Right renal pelvis (tissue), 4 donors: ENCODE results near the gene IQCE. TPM values are rescaled to one million over a fixed set of nuclear protein-coding genes. Genes with fewer than 3 reads are reported as not detected.

Source experiments
- DNase-seq, 4 donors: peaks; one replicate each; pipeline ENCODE4 v3.0.0-alpha.2; 2013; ENCODE audit warnings: low read depth in 4 of 4, low spot score in 3 of 4, missing footprints in 1 of 4
- polyA plus RNA-seq, 4 donors: library from polyadenylated mRNA; unstranded; fragments of 120-200 nt; gene quantifications; one replicate each; pipeline ENCODE4 v1.2.1, GENCODE V29; 2013; ENCODE audit not compliant: insufficient read length in 4 of 4

IQCE gene
- polyA plus RNA-seq, 4 donors: 19.0 to 23.4 (median 22.4) TPM

DNA sequence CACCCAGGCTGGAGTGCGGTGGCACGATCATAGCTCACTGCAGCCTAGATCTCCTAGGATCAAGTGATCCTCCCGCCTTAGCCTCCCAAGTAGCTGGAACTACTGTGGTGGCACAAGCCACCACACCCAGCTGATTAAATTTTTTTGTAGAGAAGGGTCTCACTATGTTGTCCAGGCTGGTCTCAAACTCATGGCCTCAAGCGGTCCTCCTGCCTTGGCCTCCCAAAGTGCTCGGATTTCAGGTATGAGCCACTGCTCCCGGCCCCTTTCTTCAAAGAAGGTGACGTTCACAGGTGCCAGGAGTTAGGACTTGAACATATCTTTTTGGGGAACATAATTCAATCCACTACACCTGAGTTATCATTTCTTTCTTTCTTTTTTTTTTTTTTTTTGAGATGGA, 70.1 kb downstream of the IQCE start:
- DNase-seq: no peak

DNA sequence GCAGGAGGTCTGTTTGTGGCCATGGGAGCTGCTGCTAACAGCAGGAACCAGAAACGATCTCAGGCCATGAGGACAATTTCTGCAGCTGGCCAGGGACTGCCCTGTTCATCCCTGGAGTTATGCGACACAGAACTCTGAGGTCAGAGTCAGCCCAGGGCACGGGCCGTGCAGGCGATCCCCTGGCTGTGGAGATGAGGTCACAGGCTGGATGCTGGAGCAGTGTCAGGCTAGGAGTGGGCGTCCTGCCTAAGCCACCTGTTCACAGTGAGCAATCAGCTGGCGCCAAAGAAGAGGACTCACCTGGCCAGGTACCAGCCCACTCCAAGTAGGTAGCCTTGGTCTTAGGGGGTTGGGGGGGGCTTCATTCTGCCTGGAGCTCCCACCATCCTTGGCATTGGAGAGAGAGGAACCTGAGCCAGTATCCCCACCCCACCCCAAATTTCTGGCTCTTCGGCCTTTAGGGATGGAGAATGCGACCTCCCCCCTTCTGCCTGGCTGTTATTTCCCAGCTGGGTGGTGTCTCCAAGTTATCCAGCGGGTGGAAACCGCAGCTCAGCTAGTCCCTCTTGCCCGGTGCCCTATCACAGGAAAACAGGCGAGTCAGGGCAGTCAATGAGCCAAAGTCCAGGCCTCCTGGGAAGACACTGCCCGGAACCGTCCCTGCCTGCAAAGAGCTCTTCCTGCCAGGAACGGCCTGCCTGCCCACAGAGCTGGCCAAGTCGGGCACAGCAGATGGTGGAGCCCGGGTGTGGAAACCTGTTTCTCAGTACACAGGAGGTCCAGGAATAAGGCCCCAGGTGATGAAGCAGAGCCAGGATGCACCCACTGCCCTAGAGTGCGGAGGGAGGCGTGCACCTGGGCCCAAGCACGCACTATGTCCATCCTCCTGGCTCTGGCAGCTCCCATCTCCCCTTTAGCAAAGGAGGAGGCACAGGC, 71.2 kb downstream of the IQCE start:
- DNase-seq: no peak

DNA sequence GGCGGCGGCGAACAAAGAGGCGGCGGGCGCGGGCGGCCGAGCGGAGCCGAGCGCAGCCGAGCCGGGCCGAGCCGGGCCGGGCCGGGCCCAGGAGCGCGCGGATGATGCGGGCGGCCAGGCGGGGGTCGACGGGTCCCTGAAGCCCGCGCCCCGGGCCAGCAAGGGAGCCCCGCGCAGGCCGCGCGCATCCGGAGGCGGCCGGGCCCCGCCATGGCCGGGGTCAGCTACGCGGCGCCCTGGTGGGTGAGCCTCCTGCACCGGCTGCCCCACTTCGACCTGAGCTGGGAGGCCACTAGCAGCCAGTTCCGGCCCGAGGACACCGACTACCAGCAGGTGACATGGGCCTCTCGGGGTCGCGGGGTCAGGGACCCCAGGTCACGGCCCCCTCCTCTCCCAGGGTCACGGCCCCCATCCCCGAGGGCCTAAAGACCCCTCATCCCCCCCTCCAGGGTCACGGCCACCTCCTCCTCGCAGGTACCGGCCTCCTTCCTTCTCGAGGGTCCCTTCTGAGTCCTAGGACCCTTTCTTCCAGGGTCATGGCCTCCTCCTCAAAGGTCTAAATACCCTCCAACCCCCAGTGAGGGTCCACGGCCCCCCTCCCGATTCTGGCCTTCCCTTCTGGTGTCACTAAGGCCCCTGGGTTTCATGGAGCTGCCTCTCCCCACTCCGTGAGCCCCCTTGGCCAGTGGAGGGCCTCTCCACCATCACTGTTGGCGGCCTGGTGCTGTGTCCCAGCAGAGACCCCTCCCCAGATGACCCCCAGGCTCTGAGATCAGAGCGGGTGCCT, 73.4 kb downstream of the IQCE start, which contains the start of gene TTYH3:
TTYH3 (plus strand) TSS at position 41 of the 787 bp plus-strand sequence; CDS start at position 211, 170 bp downstream.
- no peak for DNase-seq

DNA sequence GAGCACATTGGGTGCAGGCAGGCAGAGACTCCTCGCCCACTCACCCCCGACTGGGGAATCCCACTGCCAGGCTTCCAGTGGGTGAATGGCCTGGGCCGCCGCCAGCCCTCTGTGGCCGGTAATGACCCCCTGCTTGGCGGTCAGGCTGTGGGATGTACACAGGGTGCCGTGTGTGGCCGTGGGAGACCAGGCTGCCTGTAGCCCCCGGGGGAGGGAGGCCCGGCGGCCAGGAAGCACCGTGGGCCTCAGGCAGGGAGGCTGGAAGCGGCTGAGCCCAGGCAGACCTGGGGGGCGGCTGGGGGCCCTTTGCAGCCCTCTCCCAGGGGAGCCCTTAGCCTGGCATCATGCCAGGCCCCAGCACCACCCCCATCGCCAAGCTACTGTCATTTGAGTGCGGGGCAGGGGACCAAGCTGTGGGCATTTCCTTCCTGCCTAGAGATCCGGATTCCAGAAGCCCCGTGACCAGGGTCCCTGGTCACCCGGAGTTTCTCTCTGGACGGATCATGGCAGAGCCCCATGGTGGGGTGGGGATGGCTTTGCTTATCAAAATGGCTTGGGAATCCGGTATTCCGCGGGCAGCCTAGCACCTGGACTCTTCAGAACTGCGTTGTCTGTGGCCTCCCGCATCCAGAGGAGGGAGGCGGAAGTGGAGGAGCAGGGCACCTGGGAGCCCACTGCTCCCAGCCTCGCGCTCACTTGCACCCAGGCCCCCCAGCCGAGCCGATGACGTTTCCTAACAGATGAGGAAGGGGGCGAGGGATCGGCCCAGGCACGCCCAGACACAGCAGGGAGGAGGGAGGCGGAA, 74.2 kb downstream of the IQCE start:
- DNase-seq: no peak

DNA sequence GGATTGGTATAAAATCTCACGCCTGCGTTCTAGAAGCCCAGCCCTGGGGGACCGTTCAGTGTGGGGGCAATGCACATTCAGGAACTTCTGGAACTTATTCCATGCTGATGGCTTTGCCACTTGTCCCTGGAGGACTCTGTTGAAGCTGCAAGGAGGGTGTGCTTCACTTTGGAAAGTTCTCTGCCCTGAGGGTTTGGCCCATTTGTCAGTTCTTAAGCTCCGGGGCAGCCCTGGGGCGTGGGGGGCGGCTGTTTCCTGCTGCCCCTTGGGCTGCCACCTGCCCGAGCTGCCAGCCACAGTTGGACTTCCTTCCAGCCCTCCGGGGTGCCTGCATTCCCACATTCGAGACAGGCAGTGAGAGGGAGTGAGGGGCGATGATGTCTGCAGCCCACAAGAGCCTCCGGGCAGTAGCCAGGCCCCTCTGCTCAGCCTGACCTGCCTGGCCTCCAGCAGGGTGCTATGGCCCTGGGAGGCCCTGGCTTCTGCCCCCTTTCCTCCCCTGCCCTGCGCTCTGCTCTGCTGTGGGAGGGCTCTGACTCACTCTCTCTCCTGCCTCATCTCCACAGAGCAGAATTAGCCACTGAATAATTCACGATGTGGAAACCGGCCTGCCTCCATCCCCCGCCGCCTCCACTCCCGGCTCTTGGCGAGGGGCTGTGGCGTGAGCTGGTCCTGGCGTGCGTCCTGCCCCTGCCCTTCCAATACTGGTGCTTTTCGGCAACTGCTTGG, 74.9 kb downstream of the IQCE start:
- DNase-seq: no peak

DNA sequence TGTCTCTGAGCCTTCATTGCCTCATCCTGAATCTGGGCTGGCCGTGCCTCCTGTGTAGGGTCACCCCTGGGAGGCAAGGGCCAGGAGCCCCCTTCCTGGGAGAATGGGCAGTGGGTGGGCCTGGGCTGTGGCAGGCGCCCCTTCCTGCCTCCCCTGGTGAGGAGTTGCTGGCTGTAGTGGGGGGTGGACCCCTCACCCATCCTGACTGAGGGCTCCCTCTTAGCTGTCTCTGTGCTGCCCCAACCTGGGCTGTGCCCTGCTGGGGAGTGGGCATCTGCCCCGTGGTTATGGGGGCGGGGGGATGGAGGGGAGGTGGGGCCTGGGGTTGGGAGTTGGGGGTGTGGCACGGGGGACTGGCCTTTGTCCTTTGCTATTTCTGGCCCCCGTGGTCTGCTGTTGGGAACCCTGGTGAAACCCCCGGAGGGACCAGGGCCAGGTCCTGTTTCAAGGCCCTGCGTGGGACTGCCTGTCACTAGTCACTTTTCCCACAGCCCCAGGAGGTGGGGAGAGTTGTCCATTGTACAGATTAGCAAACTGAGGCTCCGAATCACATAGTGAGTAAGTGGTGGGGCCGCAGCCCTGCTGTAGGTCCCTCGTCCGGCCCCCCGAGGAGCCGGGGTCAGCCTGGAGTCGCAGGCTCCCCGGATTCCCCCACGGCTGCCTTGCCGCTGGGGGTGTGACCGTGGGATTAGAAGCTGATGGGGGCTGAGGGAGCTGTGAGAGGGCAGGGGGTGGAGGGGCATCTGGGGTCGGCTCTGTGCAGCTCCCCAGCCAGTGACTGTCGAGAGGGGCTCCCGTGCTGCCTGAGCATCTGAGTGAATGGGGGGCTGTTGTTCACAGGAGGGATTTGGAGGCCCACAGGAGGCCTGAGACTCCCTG, 75.7 kb downstream of the IQCE start:
- no peak for DNase-seq

DNA sequence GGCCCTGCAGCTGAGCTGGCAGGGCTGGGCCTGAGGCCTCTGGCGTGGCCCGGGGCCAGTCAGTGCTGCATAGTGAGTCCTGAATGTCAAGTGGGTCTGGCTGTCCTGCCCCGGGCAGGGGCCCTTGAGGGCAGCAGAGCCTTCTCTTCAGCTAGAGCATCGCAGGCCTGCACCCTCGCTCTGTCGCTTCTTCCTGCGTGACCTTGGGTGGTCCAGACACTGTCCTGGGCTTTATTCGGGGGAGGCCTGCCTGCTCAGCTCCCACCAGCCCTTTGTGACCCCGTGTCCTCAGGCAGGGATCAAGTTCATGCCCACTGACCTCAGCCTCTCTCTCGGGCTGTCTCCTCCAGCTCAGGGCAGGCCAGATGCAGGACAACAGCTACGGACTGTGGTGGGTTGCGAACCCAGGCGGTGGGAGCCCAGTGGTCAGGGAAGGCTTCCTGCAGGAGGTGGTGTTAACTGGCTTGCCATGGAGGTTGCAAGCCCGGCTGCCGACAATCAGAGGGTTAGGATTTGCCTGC, 76.4 kb downstream of the IQCE start:
- DNase-seq: no peak

DNA sequence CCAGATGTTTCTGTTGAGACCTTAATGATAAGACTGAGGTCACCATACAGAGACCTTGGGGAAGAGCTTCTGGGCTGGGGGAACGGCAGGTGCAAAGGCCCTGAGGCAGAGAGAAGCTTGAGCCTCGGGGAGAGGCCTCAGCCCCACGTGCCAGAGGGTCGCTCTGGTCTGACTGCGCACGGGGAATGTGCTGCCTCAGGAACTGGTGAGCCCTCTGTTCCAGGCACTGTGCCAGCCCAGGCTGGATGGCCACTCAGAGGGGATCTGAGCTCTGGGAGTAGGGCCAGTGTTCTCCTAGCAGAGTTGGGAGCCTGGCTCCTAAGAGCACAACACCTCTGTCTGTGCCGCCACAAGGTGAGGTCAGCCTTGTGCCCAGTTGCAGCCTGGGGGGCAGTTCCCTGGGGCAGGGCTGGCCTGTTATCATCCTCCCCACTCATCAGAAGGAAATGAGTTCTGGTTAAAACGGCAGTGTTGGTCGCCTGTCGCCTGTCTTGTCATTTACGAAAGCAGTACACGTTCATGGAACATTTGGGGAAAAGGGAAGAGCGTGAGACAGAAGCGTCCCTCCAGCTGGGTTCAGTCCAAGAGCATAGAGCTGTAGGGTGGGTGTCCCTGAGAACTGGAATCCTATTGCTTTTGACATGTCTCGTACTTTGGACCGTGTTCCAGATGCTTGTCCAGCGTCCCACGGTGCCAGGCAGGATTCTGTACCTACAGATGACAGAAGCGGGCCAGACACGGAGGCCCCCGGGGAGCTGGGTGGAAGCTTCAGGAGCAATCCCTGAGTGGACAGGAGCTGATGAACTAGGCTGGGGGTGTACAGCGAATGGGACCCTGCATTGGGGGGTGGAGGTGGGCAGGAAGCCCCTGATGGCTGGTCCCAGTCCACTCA, 77.3 kb downstream of the IQCE start:
- no peak for DNase-seq

DNA sequence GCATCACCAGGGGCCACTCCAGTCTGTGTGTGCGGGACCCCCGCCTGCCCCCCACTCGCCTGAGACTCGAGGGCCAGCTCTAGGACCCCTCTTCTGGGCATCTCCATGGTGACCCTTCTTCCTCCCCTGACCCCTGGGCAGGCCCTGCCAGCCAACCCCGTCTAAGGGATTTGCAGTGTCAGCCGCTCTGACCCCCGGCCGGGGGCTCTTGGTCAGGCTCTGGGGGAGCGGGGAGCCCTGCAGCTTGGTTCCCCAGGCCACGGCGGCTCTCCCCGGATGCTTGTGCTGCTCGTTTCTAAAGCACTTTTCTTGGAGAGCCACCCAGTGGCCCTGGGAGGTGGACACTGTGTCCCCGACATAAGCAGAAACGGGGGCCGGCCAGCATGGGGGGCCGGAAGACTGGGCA, 78.3 kb downstream of the IQCE start:
- DNase-seq: no peak

DNA sequence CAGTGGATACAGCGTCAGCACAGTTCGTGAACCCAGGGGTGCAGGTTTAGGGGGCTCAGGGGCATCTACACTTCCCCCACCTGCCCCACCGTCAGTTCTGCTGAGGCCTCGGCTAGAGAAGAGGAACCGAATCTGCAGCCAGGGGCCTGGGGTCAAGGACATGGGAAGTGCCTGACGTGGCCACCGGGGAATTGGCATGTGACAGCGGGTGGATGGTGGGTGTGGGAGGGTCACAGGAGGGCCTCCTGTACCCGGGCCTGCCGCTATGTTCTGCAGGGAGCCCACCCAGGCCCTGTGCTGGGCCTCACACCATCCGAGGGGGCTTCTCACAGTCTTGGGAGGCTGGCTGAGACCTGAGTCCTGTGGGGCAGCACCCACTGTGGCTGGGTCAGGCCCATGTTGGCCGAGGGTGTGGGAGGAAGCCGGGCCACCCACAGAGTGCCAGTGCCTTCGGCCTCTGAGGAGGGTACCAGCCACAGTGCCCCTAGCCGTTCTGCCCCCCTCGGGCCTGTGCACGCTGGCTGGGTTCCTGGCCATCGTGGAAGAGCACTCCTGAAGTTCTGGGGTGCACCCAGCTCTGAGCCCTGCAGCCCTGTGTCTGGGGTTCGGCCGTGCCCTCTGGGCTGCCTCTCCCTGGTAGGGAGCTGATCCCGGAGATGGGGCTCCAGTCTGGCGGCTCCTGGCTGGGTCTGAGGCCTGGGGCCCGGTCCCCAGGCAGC, 78.9 kb downstream of the IQCE start:
- no peak for DNase-seq

DNA sequence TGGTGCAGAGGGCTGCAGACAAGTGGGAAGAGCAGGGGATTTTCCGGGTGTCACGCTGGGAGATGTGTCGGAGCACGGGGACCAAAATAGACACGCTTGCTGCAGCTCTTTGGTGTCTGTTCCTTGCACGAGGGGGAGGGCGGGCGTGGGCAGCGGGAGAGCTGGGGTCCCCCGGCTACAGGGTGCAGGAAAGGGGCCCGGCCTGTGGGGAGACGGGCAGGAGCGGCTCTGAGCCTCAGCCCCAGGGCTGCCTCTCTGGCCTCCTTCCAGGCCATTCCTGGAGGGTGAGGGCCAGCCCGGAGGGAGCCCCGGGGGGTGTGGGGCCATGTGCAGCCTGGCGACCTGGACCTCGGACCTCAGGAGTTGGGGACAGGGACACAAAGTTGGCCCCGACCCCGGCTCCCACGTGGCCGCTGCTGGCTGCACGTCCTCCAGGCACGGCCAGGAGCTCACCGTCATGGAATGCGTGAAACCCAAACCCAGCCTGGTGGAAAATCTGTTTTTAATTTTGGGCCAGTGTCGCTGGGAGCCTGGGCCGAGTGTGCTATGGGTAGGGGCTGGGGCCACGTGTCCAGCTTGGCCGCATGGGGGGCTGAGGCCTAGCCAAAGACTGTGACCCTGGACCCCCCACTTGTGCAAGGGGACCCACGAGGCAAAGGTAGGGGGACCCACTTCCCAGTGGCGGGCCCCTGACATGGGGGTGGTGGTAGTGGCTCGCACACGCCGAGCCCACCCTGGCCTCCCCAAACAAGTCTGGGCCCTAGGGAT, 79.6 kb downstream of the IQCE start:
- DNase-seq: no peak

DNA sequence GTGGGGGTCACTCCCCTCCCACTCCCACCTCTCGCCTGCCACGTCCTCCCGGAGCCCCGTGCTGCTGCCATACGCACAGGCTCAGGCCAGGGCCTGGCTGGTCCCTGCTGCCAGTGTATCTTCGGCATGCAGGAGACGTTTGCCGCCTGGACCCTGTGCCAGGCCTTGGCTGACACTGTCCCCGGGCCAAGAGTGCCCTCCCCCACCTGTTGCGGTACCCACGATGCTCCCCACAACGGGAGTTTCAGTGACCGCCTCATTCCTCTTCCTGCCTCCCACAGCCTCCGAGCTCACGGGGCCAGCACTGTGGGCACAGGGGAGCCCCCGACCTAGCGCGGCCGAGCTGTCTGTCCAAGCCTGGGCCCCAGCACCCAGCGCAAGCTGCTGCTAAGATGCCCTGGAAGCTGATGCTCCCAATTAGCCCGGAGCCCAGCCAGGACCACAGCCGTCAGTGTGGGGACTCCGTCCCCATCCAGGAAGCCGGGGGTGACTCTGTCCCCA, 80.5 kb downstream of the IQCE start:
- no peak for DNase-seq

DNA sequence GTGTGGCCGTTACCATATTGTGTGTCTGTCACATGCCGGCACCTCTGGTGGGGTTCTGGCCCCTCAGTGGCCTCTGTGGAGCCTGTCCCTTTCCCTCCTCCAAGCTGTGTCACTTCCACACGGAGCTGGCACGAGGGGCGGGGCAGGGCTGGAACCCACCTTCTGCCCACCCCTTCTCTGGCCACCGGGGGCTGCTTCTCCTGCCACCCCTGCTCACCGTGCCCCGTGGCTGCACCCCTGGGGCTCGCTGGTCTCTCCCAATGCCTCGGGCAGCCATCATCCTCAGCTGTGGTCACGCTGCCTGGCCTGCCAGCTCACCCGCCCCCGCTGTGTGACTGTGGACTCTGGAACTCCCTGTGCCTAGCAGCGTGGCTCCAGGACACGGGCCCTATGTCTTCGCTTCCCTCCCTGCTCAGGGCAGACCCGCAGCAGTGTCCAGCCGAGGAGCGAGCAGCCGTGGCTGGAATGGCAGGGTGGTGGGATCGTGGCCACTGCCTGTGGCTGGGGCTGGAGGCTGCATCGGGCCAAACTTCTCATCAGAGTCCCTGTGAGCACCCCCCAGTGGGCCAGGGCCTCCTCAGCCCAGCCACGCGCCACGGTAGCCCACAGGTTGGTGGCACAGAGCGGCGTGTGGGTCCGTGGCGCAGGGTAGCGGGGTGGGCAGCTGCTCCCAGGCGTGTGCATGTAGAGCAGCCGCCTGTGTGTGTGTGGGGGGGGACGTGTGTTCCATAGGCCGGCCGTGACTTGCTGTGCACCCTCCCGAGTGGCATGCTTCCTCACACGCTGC, 81.1 kb downstream of the IQCE start:
- no peak for DNase-seq

DNA sequence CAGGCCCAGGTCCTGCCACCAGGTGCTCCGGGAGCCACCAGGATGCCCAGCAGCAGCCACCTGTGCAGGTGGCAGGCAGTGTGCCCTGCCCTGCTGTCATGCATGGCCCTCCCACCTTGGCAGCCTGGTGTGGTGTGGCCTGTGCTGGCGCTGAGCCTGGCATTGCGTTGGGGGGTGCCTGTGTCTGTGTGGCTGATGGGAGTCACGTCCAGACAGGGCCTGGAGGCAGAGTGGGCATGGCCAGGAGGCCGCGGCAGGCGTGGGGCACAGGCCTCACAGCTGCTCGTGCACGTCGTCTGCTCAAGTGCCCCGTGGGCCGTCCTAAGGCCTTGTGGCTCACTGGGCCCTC, 81.7 kb downstream of the IQCE start:
- DNase-seq: no peak

DNA sequence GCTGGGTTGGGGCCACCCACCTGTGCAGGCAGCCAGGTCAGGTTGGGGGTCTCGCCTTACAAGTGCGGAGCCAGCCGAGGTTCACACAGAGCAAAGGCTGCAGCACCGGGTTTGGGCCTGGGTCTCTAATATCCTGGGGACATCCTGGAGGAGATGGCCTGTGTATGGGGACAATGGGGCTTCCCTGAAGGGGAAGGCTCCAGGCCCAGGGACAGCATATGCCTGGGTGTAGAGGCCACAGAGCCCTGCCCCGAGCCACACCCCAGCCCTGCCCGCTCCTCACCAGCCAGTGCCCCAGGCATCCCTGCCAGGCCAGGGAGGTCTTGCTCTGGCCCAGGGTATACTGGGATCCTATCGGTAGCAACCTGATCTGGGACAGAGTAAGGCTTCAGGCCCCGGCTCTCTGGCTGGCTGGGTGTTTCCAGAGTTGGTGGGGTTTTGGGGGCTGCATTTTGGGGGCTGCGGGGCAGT, 82.1 kb downstream of the IQCE start:
- no peak for DNase-seq
